IMR-90 (cell line): ENCODE data around the gene CSAD.

Source experiments
- CTCF ChIP-seq: conservative IDR thresholded peaks from 2 replicates; pipeline ENCODE4 v1.5.1; 2012; ENCODE audit warnings: mild to moderate bottlenecking, low read depth, low read length, improper control_type of control experiment
- POLR2A ChIP-seq: IDR thresholded peaks from 2 replicates; pipeline ENCODE4 v1.6.1; 2012; ENCODE audit warnings: mild to moderate bottlenecking, low read depth, low read length
- RAD21 ChIP-seq: IDR thresholded peaks from 2 replicates; pipeline ENCODE4 v1.6.1; 2012; ENCODE audit warnings: low read length, improper control_type of control experiment

- TF ChIP-seq POLR2A, result no peak
- no peak for TF ChIP-seq RAD21
- no peak for TF ChIP-seq CTCF
These were observed 34.1 kb upstream of the CSAD start for GRCh38 chr12:53214687-53215455.
